GM10248 (cell line): Measurements from ENCODE around the gene IL20RB.

Experiments
- CTCF ChIA-PET: fragments of 300-600 bp; sonication (Branson Sonifier 250); formaldehyde crosslinking; extraction: SDS; loops from one replicate; lab custom pipeline; 2021; ENCODE audit warnings: antibody characterized with exemption; lab: Yijun Ruan, JAX
- POLR2A ChIA-PET: fragments of 350-650 bp; sonication (Branson Sonifier 250); formaldehyde crosslinking; extraction: SDS; loops from one replicate; lab custom pipeline; 2020; ENCODE audit warnings: antibody characterized with exemption; lab: Yijun Ruan, JAX
- DNase-seq: peaks from one replicate; pipeline ENCODE4 v3.0.0; 2012; ENCODE audit errors: extremely low spot score
- CTCF ChIP-seq: IDR thresholded peaks from 2 replicates; pipeline ENCODE4 v1.5.1; 2012; ENCODE audit warnings: mild to moderate bottlenecking, low read depth; ENCODE audit errors: extremely low read depth, missing control alignments, control extremely low read depth

IL20RB gene

GRCh38 chr3:137020315-137020714, 62.5 kb downstream of the IL20RB start:
- TF ChIP-seq CTCF, result no peak
- no peak for DNase-seq
- ChIA-PET CTCF (interaction anchor here (1.0 to 5.3 kb wide), 2 partner anchors 12 to 268 kb away, joined by 3 to 40 read pairs; no protein-coding TSS in a partner anchor), POLR2A (no interaction called here)

GRCh38 chr3:137020888-137021287, 63.1 kb downstream of the IL20RB start:
- TF ChIP-seq CTCF, result no peak
- ChIA-PET CTCF (interaction anchor here (1.0 to 5.3 kb wide), 2 partner anchors 12 to 268 kb away, joined by 3 to 40 read pairs; no protein-coding TSS in a partner anchor), POLR2A (no interaction called here)
- DNase-seq, result no peak

GRCh38 chr3:137024348-137024747, 66.6 kb downstream of the IL20RB start:
- ChIA-PET POLR2A (no interaction called here), CTCF (interaction anchor here (1.3 to 7.9 kb wide), 5 partner anchors 8 to 272 kb away, joined by 3 to 54 read pairs (median 6); partner anchors contain the start of gene STAG1)
- DNase-seq, result no peak
- TF ChIP-seq CTCF, result no peak

GRCh38 chr3:137026701-137027100, 68.9 kb downstream of the IL20RB start:
- POLR2A ChIA-PET, result no interaction called here
- no peak for DNase-seq
- CTCF ChIA-PET, result interaction anchor here (7.9 kb wide), 1 partner anchor 11 kb away, joined by 54 read pairs; no protein-coding TSS in a partner anchor
- no peak for TF ChIP-seq CTCF

GRCh38 chr3:137032465-137033120, 74.8 kb downstream of the IL20RB start:
- peak; percentile 94 for TF ChIP-seq CTCF
- POLR2A ChIA-PET, result no interaction called here
- DNase-seq, result peak; percentile 83
- CTCF ChIA-PET, result interaction anchor here (0.8 to 4.5 kb wide), 42 partner anchors 9 to 1021 kb away, joined by 3 to 40 read pairs (median 4); no protein-coding TSS in a partner anchor

GRCh38 chr3:137035631-137036030, 77.8 kb downstream of the IL20RB start:
- ChIA-PET POLR2A (no interaction called here), CTCF (interaction anchor here (1.4 kb wide), 1 partner anchor 37 kb away, joined by 3 read pairs; no protein-coding TSS in a partner anchor)
- peak; percentile 37 for TF ChIP-seq CTCF
- no peak for DNase-seq
